HEK293 (cell line): ENCODE results near the gene MYZAP.
A peak's percentile ranks its signal among the peaks of the same experiment; 100 is the strongest.

Experiments used
- CTCF ChIA-PET: fragments of 350-600 bp; formaldehyde crosslinking; extraction: SDS; loops from one replicate; lab custom pipeline; 2021; ENCODE audit warnings: antibody characterized with exemption; lab: Yijun Ruan, JAX
- POLR2A ChIA-PET: fragments of 300-600 bp; formaldehyde crosslinking; extraction: SDS; loops from one replicate; lab custom pipeline; 2020; ENCODE audit warnings: antibody characterized with exemption, inconsistent platforms; lab: Yijun Ruan, JAX
- H3K27ac ChIP-seq: fragments of 200-500 bp; sonication (Bioruptor generic); 2 replicates; pipeline ENCODE4 v1.5.1; 2014; ENCODE audit warnings: low read depth, low read length, control low read depth, inconsistent platforms; ENCODE audit errors: extremely low read depth
- H3K36me3 ChIP-seq, 2 experiments: fragments of 200-500 bp in 1 of 2; sonication (Bioruptor generic) in 1 of 2; 1 replicate in 1 of 2; 2 replicates in 1 of 2; pipeline ENCODE4 v1.5.1; 2014 to 2017; ENCODE audit warnings: inconsistent platforms in 2 of 2, low read length in 2 of 2; ENCODE audit not compliant: control insufficient read depth in 2 of 2, insufficient read depth in 1 of 2
- H3K4me1 ChIP-seq: fragments of 200-500 bp; sonication (Bioruptor generic); 2 replicates; pipeline ENCODE4 v1.5.1; 2014; ENCODE audit warnings: mild to moderate bottlenecking, low read length, inconsistent platforms; ENCODE audit not compliant: control insufficient read depth, insufficient read depth
- H3K4me3 ChIP-seq: 2 replicates; pipeline ENCODE4 v1.5.1; 2011; ENCODE audit warnings: low read depth, mild to moderate bottlenecking, control low read depth, low read length, moderate library complexity
- H3K9me3 ChIP-seq: fragments of 200-500 bp; sonication (Bioruptor generic); 2 replicates; pipeline ENCODE4 v1.5.1; 2014; ENCODE audit warnings: low read depth, low read length, inconsistent platforms; ENCODE audit not compliant: control insufficient read depth, insufficient read depth
- FEZF1 ChIP-seq: fragments of 450-650 bp; formaldehyde crosslinking; IDR thresholded peaks from 2 replicates; pipeline ENCODE4 v1.5.1; 2016; ENCODE audit warnings: missing biosample characterization, missing genetic modification characterization
- GLIS1 ChIP-seq: fragments of 450-650 bp; formaldehyde crosslinking; IDR thresholded peaks from 2 replicates; pipeline ENCODE4 v1.5.1; 2016; ENCODE audit warnings: missing biosample characterization, missing genetic modification characterization
- ZBTB17 ChIP-seq: fragments of 450-650 bp; formaldehyde crosslinking; IDR thresholded peaks from 2 replicates; pipeline ENCODE4 v1.5.1; 2016; ENCODE audit warnings: missing biosample characterization, missing genetic modification characterization
- ZBTB7A ChIP-seq: fragments of 450-650 bp; formaldehyde crosslinking; IDR thresholded peaks from 2 replicates; pipeline ENCODE4 v1.5.1; 2016; ENCODE audit warnings: low read depth, missing biosample characterization, missing genetic modification characterization
- ZNF138 ChIP-seq: fragments of 450-650 bp; formaldehyde crosslinking; IDR thresholded peaks from 2 replicates; pipeline ENCODE4 v1.5.1; 2016; ENCODE audit warnings: missing biosample characterization, missing genetic modification characterization, borderline replicate concordance
- ZNF157 ChIP-seq: fragments of 450-650 bp; formaldehyde crosslinking; IDR thresholded peaks from 2 replicates; pipeline ENCODE4 v1.5.1; 2016; ENCODE audit warnings: missing biosample characterization, missing genetic modification characterization
- ZNF26 ChIP-seq: fragments of 450-650 bp; formaldehyde crosslinking; IDR thresholded peaks from 2 replicates; pipeline ENCODE4 v1.5.1; 2016; ENCODE audit warnings: missing biosample characterization, missing genetic modification characterization
- ZNF302 ChIP-seq: fragments of 450-650 bp; formaldehyde crosslinking; IDR thresholded peaks from 2 replicates; pipeline ENCODE4 v1.5.1; 2016; ENCODE audit warnings: missing biosample characterization, missing genetic modification characterization, low read depth
- ZNF501 ChIP-seq: fragments of 450-650 bp; formaldehyde crosslinking; IDR thresholded peaks from 2 replicates; pipeline ENCODE4 v1.5.1; 2016; ENCODE audit warnings: missing biosample characterization, missing genetic modification characterization
- ZNF514 ChIP-seq: fragments of 450-650 bp; formaldehyde crosslinking; IDR thresholded peaks from 2 replicates; pipeline ENCODE4 v1.5.1; 2016; ENCODE audit warnings: missing biosample characterization, missing genetic modification characterization
- ZNF623 ChIP-seq: fragments of 450-650 bp; formaldehyde crosslinking; IDR thresholded peaks from 2 replicates; pipeline ENCODE4 v1.5.1; 2016; ENCODE audit warnings: missing biosample characterization, missing genetic modification characterization
- ZNF629 ChIP-seq: fragments of 450-650 bp; formaldehyde crosslinking; IDR thresholded peaks from 2 replicates; pipeline ENCODE4 v1.5.1; 2017; ENCODE audit warnings: missing biosample characterization, missing genetic modification characterization
- ZNF677 ChIP-seq: fragments of 450-650 bp; IDR thresholded peaks from 2 replicates; pipeline ENCODE4 v1.5.0; 2018; ENCODE audit warnings: missing biosample characterization, mild to moderate bottlenecking, missing genetic modification characterization, moderate library complexity
- TF ChIP-seq, protein P1 (sequence below): fragments of 450-650 bp; formaldehyde crosslinking; IDR thresholded peaks from 2 replicates; pipeline ENCODE4 v1.5.1; 2017; ENCODE audit warnings: missing biosample characterization, missing genetic modification characterization
- TF ChIP-seq, protein P2 (sequence below): fragments of 450-650 bp; IDR thresholded peaks from 2 replicates; pipeline ENCODE4 v1.5.1; 2018; ENCODE audit warnings: missing biosample characterization, mild to moderate bottlenecking, missing genetic modification characterization
- TF ChIP-seq, protein P3 (sequence below): fragments of 450-650 bp; formaldehyde crosslinking; IDR thresholded peaks from 2 replicates; pipeline ENCODE4 v1.5.0; 2017; ENCODE audit warnings: missing biosample characterization, missing genetic modification characterization, borderline replicate concordance
- TF ChIP-seq, protein P4 (sequence below): fragments of 450-650 bp; formaldehyde crosslinking; IDR thresholded peaks from 2 replicates; pipeline ENCODE4 v1.5.1; 2016; ENCODE audit warnings: missing biosample characterization, missing genetic modification characterization

Gene MYZAP

DNA sequence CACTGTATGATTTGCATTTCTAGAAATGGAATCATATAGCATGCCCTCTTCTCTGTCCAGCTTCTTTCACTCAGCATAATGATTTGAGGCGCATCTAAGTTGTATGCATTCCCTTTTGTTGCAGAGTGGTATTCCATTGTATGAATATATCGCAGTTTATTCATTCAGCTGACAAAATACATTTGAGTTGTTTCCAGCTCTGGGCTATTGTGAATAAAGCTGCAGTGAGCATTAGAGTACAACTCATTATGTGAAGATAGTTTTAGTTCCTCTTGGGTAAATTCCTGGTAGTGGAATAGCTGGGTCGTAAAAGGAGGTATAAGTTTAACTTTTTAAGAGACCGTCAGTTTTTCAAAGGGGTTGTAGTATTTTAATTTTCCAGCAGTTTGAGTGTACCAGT is 76.3 kb downstream of the MYZAP start:
- H3K9me3 ChIP-seq: no peaks in the 10 kb centered on the region
- H3K4me1 ChIP-seq: no peaks in the 10 kb centered on the region
- H3K4me3 ChIP-seq: no peak overlapping the region
- POLR2A ChIA-PET: no interaction called here
- no peak overlapping the region for H3K27ac ChIP-seq
- H3K36me3 ChIP-seq: no peaks in the 10 kb centered on the region
- CTCF ChIA-PET: interaction anchor here (0.6 to 2.3 kb wide), 10 partner anchors 22 to 519 kb away, joined by 3 to 12 read pairs (median 4); no protein-coding TSS in a partner anchor
- no peak for TF ChIP-seq ZNF157 (tag by site-specific recombination)
- TF ChIP-seq, protein P1, sequence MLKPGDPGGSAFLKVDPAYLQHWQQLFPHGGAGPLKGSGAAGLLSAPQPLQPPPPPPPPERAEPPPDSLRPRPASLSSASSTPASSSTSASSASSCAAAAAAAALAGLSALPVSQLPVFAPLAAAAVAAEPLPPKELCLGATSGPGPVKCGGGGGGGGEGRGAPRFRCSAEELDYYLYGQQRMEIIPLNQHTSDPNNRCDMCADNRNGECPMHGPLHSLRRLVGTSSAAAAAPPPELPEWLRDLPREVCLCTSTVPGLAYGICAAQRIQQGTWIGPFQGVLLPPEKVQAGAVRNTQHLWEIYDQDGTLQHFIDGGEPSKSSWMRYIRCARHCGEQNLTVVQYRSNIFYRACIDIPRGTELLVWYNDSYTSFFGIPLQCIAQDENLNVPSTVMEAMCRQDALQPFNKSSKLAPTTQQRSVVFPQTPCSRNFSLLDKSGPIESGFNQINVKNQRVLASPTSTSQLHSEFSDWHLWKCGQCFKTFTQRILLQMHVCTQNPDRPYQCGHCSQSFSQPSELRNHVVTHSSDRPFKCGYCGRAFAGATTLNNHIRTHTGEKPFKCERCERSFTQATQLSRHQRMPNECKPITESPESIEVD (tag by site-specific recombination): peak; percentile 50

- POLR2A ChIA-PET: no interaction called here
Measured at GRCh38 chr15:57671636-57672035, 79.9 kb downstream of the MYZAP start.

GRCh38 chr15:57675481-57676181 is 83.9 kb downstream of the MYZAP start:
- no peaks in the 10 kb centered on the region for H3K9me3 ChIP-seq
- TF ChIP-seq ZBTB17 (tag by site-specific recombination) (0 out of 2 replicates have a peak, but pooled peaks have one; percentile 34), ZNF302 (tag by site-specific recombination) (no peak), ZNF501 (tag by site-specific recombination) (no peak)
- TF ChIP-seq, protein P2, sequence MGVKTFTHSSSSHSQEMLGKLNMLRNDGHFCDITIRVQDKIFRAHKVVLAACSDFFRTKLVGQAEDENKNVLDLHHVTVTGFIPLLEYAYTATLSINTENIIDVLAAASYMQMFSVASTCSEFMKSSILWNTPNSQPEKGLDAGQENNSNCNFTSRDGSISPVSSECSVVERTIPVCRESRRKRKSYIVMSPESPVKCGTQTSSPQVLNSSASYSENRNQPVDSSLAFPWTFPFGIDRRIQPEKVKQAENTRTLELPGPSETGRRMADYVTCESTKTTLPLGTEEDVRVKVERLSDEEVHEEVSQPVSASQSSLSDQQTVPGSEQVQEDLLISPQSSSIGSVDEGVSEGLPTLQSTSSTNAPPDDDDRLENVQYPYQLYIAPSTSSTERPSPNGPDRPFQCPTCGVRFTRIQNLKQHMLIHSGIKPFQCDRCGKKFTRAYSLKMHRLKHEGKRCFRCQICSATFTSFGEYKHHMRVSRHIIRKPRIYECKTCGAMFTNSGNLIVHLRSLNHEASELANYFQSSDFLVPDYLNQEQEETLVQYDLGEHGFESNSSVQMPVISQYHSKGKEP (tag by site-specific recombination): no peak
- no peak overlapping the region for H3K27ac ChIP-seq
- no peaks in the 10 kb centered on the region for H3K36me3 ChIP-seq
- POLR2A ChIA-PET: no interaction called here
- no peak overlapping the region for H3K4me3 ChIP-seq
- CTCF ChIA-PET: interaction anchor here (0.5 kb wide), 1 partner anchor 264 kb away, joined by 3 read pairs; no protein-coding TSS in a partner anchor
- H3K4me1 ChIP-seq: peaks cover 4% of the 10 kb centered on the region; the same call in 1 of the 2 replicates

More at GRCh38 chr15:57671636-57672035, 79.9 kb downstream of the MYZAP start:
- Histone ChIP-seq H3K27ac (no peak overlapping the region), H3K4me3 (no peak overlapping the region)
- CTCF ChIA-PET: interaction anchor here (0.5 to 0.7 kb wide), 3 partner anchors 8 to 62 kb away, joined by 3 read pairs; no protein-coding TSS in a partner anchor
- no peak for TF ChIP-seq ZNF623 (tag by site-specific recombination)
- no peak for TF ChIP-seq ZBTB7A
- peak; percentile 76; the same call in 1 of the 2 replicates for TF ChIP-seq ZNF26 (tag by site-specific recombination)
- no peak for TF ChIP-seq ZNF138 (tag by site-specific recombination)
- TF ChIP-seq, all 188 proteins: peak for 1
- H3K9me3 ChIP-seq: no peaks in the 10 kb centered on the region
- no peaks in the 10 kb centered on the region for H3K4me1 ChIP-seq
- H3K36me3 ChIP-seq: no peaks in the 10 kb centered on the region

- ChIA-PET CTCF (interaction anchor here (0.5 to 1.1 kb wide), 4 partner anchors 10 to 195 kb away, joined by 3 to 4 read pairs (median 4); no protein-coding TSS in a partner anchor), POLR2A (no interaction called here)
- no peak overlapping the region for H3K4me3 ChIP-seq
- TF ChIP-seq, protein P3, sequence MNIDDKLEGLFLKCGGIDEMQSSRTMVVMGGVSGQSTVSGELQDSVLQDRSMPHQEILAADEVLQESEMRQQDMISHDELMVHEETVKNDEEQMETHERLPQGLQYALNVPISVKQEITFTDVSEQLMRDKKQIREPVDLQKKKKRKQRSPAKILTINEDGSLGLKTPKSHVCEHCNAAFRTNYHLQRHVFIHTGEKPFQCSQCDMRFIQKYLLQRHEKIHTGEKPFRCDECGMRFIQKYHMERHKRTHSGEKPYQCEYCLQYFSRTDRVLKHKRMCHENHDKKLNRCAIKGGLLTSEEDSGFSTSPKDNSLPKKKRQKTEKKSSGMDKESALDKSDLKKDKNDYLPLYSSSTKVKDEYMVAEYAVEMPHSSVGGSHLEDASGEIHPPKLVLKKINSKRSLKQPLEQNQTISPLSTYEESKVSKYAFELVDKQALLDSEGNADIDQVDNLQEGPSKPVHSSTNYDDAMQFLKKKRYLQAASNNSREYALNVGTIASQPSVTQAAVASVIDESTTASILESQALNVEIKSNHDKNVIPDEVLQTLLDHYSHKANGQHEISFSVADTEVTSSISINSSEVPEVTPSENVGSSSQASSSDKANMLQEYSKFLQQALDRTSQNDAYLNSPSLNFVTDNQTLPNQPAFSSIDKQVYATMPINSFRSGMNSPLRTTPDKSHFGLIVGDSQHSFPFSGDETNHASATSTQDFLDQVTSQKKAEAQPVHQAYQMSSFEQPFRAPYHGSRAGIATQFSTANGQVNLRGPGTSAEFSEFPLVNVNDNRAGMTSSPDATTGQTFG (tag by site-specific recombination): no peak
- 0 out of 2 replicates have a peak, but pooled peaks have one; percentile 28 for TF ChIP-seq FEZF1 (tag by site-specific recombination)
- no peak for TF ChIP-seq ZNF514 (tag by site-specific recombination)
- TF ChIP-seq ZNF677 (tag by site-specific recombination): no peak
- TF ChIP-seq, protein P4, sequence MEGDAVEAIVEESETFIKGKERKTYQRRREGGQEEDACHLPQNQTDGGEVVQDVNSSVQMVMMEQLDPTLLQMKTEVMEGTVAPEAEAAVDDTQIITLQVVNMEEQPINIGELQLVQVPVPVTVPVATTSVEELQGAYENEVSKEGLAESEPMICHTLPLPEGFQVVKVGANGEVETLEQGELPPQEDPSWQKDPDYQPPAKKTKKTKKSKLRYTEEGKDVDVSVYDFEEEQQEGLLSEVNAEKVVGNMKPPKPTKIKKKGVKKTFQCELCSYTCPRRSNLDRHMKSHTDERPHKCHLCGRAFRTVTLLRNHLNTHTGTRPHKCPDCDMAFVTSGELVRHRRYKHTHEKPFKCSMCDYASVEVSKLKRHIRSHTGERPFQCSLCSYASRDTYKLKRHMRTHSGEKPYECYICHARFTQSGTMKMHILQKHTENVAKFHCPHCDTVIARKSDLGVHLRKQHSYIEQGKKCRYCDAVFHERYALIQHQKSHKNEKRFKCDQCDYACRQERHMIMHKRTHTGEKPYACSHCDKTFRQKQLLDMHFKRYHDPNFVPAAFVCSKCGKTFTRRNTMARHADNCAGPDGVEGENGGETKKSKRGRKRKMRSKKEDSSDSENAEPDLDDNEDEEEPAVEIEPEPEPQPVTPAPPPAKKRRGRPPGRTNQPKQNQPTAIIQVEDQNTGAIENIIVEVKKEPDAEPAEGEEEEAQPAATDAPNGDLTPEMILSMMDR: no peak
- no peak for TF ChIP-seq GLIS1 (tag by site-specific recombination)
- TF ChIP-seq ZNF629 (tag by site-specific recombination): no peak
Measured at GRCh38 chr15:57676585-57676984, 84.9 kb downstream of the MYZAP start.

More at GRCh38 chr15:57676585-57676984, 84.9 kb downstream of the MYZAP start:
- no peak overlapping the region for H3K27ac ChIP-seq
- H3K4me1 ChIP-seq: peaks cover 4% of the 10 kb centered on the region; the same call in 1 of the 2 replicates
- H3K9me3 ChIP-seq: no peaks in the 10 kb centered on the region
- H3K36me3 ChIP-seq: no peaks in the 10 kb centered on the region
